HCT116 (cell line): Measurements from ENCODE around the gene DTNB. TPM values are rescaled to one million over a fixed set of nuclear protein-coding genes. Genes with fewer than 3 reads are reported as not detected.

Experiments
- ATAC-seq: fragments of 200-7000 bp; cut with Tn5 transposase; 2 replicates; pipeline ENCODE4 v1.9.1; 2020; ENCODE audit warnings: mild to moderate bottlenecking, moderate library complexity
- BruUV-seq: library from RNA; stranded (reverse); fragments of 400-500 nt; replicated peaks from 2 replicates; lab custom pipeline; 2021; lab: Mats Ljungman, UMichigan
- CTCF ChIA-PET: fragments of 300-600 bp; sonication (Branson Sonifier 250); formaldehyde crosslinking; loops from one replicate; lab custom pipeline; 2021; ENCODE audit warnings: antibody characterized with exemption; lab: Charles Lee
- POLR2A ChIA-PET: fragments of 300-600, 350-600 bp; sonication (Branson Sonifier 250); formaldehyde crosslinking; loops from one replicate; lab custom pipeline; 2021; ENCODE audit warnings: antibody characterized with exemption; lab: Charles Lee
- RAD21 ChIA-PET, 2 experiments: fragments of 300-600 bp; sonication (Branson Sonifier 250); formaldehyde crosslinking; loops; one replicate each; lab custom pipeline; 2023; ENCODE audit warnings: low total read pairs in 2 of 2; ENCODE audit not compliant: uncharacterized antibody in 2 of 2, unreplicated experiment in 2 of 2, low non-redundant PET in 1 of 2; lab: Charles Lee
- DNase-seq: peaks from one replicate; pipeline ENCODE4 v3.0.0-alpha.2; 2010; ENCODE audit warnings: low read depth, low spot score
- H2AFZ ChIP-seq: fragments of 200-600 bp; shearing (Covaris generic), sonication (generic); 2 replicates; pipeline ENCODE4 v1.6.1; 2017; ENCODE audit warnings: low read depth, mixed run types, mixed read lengths, antibody characterized with exemption, low read length; ENCODE audit not compliant: poor library complexity, severe bottlenecking
- H3K27ac ChIP-seq: 2 replicates; pipeline ENCODE4 v1.5.1; 2012; ENCODE audit warnings: low read depth, low read length
- H3K27me3 ChIP-seq: fragments of 200-600 bp; sonication (generic); 2 replicates; pipeline ENCODE4 v1.6.1; 2016; ENCODE audit warnings: mixed run types, low read length, mixed read lengths; ENCODE audit not compliant: insufficient read depth
- H3K36me3 ChIP-seq, 2 experiments: fragments of 200-500 bp in 1 of 2; fragments of 200-600 bp in 1 of 2; sonication (Bioruptor generic) in 1 of 2; sonication (generic) in 1 of 2; 2 replicates each; pipeline versions ENCODE4 v1.5.1 to v1.6.1; 2014 to 2016; ENCODE audit warnings: low read length in 2 of 2, inconsistent platforms in 1 of 2, mixed read lengths in 1 of 2, mixed run types in 1 of 2; ENCODE audit not compliant: insufficient read depth in 2 of 2, control insufficient read depth in 1 of 2
- H3K4me1 ChIP-seq, 2 experiments: fragments of 200-600 bp in 1 of 2; sonication (generic) in 1 of 2; 2 replicates each; pipeline versions ENCODE4 v1.5.1 to v1.6.1; 2012 to 2017; ENCODE audit warnings: low read length in 2 of 2, inconsistent platforms in 1 of 2, mild to moderate bottlenecking in 1 of 2, mixed read lengths in 1 of 2, mixed run types in 1 of 2, moderate library complexity in 1 of 2; ENCODE audit not compliant: insufficient read depth in 2 of 2, control insufficient read depth in 1 of 2
- H3K4me2 ChIP-seq: fragments of 200-600 bp; sonication (generic); 2 replicates; pipeline ENCODE4 v1.6.1; 2017; ENCODE audit warnings: mixed run types, low read length, mixed read lengths
- H3K4me3 ChIP-seq, 2 experiments: fragments of 200-600 bp in 1 of 2; sonication (generic) in 1 of 2; replicated peaks in 1 of 2; 2 replicates each; pipeline ENCODE4 v1.5.1; 2011 to 2016; ENCODE audit warnings: low read length in 2 of 2, control low read depth in 1 of 2, low read depth in 1 of 2, mild to moderate bottlenecking in 1 of 2, mixed read lengths in 1 of 2, mixed run types in 1 of 2
- H3K79me2 ChIP-seq: fragments of 200-600 bp; sonication (generic); 2 replicates; pipeline ENCODE4 v1.6.1; 2017; ENCODE audit warnings: mild to moderate bottlenecking, mixed run types, low read length, moderate library complexity, mixed read lengths; ENCODE audit not compliant: insufficient read depth
- H3K9ac ChIP-seq: fragments of 200-600 bp; sonication (generic); 2 replicates; pipeline ENCODE4 v1.6.1; 2016; ENCODE audit warnings: low read length, mixed read lengths
- H3K9me2 ChIP-seq: fragments of 200-600 bp; sonication (generic), shearing (Covaris generic); 2 replicates; pipeline ENCODE4 v1.6.1; 2017; ENCODE audit warnings: mixed run types, mild to moderate bottlenecking, moderate library complexity; ENCODE audit not compliant: insufficient read depth
- H3K9me3 ChIP-seq, 2 experiments: fragments of 200-500 bp in 1 of 2; fragments of 200-600 bp in 1 of 2; sonication (Bioruptor generic) in 1 of 2; sonication (generic) in 1 of 2; 2 replicates each; pipeline ENCODE4 v1.6.1; 2014 to 2017; ENCODE audit warnings: low read length in 2 of 2, mixed read lengths in 2 of 2, inconsistent platforms in 1 of 2, low read depth in 1 of 2, mild to moderate bottlenecking in 1 of 2, mixed run types in 1 of 2, moderate library complexity in 1 of 2; ENCODE audit not compliant: control insufficient read depth in 1 of 2, insufficient read depth in 1 of 2
- H4K20me1 ChIP-seq: fragments of 200-600 bp; sonication (generic), shearing (Covaris generic); 2 replicates; pipeline ENCODE4 v1.6.1; 2017; ENCODE audit warnings: mixed run types, mild to moderate bottlenecking, moderate library complexity; ENCODE audit not compliant: insufficient read depth
- ATF3 ChIP-seq: IDR thresholded peaks from 2 replicates; pipeline ENCODE4 v1.6.1; 2012
- CBX3 ChIP-seq: IDR thresholded peaks from 2 replicates; pipeline ENCODE4 v1.6.1; 2012; ENCODE audit warnings: low read depth
- CEBPB ChIP-seq: IDR thresholded peaks from 2 replicates; pipeline ENCODE4 v1.6.1; 2012; ENCODE audit warnings: low read depth
- EGR1 ChIP-seq: IDR thresholded peaks from 2 replicates; pipeline ENCODE4 v1.6.1; 2012; ENCODE audit warnings: low read depth
- ELF1 ChIP-seq: IDR thresholded peaks from 2 replicates; pipeline ENCODE4 v1.6.1; 2012; ENCODE audit warnings: low read depth, borderline replicate concordance
- EZH2 ChIP-seq: fragments of 200-600 bp; sonication (generic); IDR thresholded peaks from 2 replicates; pipeline ENCODE4 v1.6.1; 2017; ENCODE audit warnings: antibody characterized with exemption, mixed run types
- FOSL1 ChIP-seq: IDR thresholded peaks from 2 replicates; pipeline ENCODE4 v1.6.1; 2012; ENCODE audit warnings: low read depth
- JUND ChIP-seq: IDR thresholded peaks from 2 replicates; pipeline ENCODE4 v1.6.1; 2012
- POLR2A ChIP-seq: IDR thresholded peaks from 2 replicates; pipeline ENCODE4 v1.7.0; 2011; ENCODE audit warnings: borderline replicate concordance; ENCODE audit not compliant: insufficient read depth, insufficient read length; ENCODE audit errors: extremely low read depth
- POLR2AphosphoS5 ChIP-seq: IDR thresholded peaks from 2 replicates; pipeline ENCODE4 v1.6.1; 2011; ENCODE audit warnings: mild to moderate bottlenecking, low read depth, low read length, moderate library complexity
- RAD21 ChIP-seq: IDR thresholded peaks from 2 replicates; pipeline ENCODE4 v1.6.1; 2012; ENCODE audit warnings: low read depth, mild to moderate bottlenecking
- SP1 ChIP-seq: IDR thresholded peaks from 2 replicates; pipeline ENCODE4 v1.6.1; 2012; ENCODE audit warnings: low read depth
- SRF ChIP-seq: IDR thresholded peaks from 2 replicates; pipeline ENCODE4 v1.6.1; 2012; ENCODE audit warnings: low read depth
- TCF7L2 ChIP-seq: IDR thresholded peaks from 2 replicates; pipeline ENCODE4 v1.7.0; 2011; ENCODE audit warnings: borderline replicate concordance, inconsistent platforms; ENCODE audit not compliant: insufficient read depth, insufficient read length; ENCODE audit errors: extremely low read depth
- YY1 ChIP-seq: IDR thresholded peaks from 2 replicates; pipeline ENCODE4 v1.6.1; 2011; ENCODE audit warnings: low read length, low read depth, moderate library complexity, mild to moderate bottlenecking; ENCODE audit not compliant: insufficient replicate concordance; ENCODE audit errors: extremely low read depth
- ZNF274 ChIP-seq: fragments of 200-500 bp; sonication (Bioruptor generic); IDR thresholded peaks from 2 replicates; pipeline ENCODE4 v1.6.1; 2014; ENCODE audit warnings: mild to moderate bottlenecking, low read depth, low read length, inconsistent platforms
- intact Hi-C: fragments of 100-400 bp; cut with micrococcal nuclease; formaldehyde crosslinking; loops from 2 replicates; pipeline ENCODE4 v1.10.0; 2022
- total RNA-seq: library from RNA; stranded (reverse); gene quantifications from one replicate; pipeline ENCODE4 v1.2.1, GENCODE V29; 2021; ENCODE audit not compliant: unreplicated experiment
- TF ChIP-seq, protein P1 (sequence below): IDR thresholded peaks from 2 replicates; pipeline ENCODE4 v1.6.1; 2011; ENCODE audit warnings: mild to moderate bottlenecking, low read length, moderate library complexity; ENCODE audit not compliant: insufficient replicate concordance; ENCODE audit errors: extremely low read depth
- TF ChIP-seq, protein P2 (sequence below): IDR thresholded peaks from 2 replicates; pipeline ENCODE4 v1.6.1; 2012; ENCODE audit warnings: low read depth
- TF ChIP-seq, protein P3 (sequence below): IDR thresholded peaks from 2 replicates; pipeline ENCODE4 v1.6.1; 2012

Gene DTNB
- total RNA-seq, 1 experiment from 2014 or later = 30.2 TPM

DNA sequence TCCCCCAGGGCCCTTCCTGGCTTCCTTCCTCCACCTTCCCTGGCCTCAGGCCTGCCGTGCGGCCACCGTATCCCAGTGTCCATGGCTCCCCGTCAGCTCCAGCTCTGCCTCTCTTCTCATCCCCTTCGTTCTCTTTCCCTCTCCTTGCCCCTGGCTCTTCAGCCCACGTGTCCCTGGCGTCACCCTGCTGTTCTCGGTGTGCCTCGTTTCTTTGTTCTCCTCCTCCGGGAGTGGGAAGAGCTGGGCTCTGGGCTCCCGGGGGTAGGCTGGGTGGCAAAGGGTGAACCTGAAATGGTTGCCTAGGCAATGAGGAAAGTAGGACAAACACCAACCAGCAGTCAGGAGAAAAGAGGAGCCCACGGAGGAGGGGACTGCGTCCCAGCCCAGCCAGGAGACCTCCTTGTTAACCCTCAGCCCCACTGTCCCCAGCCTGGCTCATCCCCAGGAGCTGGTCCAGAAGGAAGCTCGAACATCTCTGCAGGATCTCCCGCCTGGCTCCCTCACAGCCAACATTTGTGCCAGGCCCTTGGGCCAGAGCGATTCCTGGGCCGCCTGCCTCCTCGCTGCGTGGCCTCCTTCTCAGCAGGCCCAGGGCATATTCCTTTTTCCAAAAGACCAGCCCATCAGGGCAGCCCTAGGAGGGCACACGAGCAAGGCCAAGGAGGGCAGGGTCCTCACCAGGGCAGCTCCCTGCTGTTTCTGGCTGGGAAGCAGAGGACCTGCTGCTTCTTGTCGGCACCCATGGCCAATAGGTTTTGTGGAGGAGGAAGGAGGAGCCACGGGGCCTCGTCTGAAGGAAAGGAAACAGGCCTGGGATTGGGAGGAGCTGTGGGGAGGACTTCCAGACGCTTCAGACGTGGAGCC is 300.7 kb downstream of the DTNB start:
- POLR2A ChIA-PET = interaction anchor here (1.0 kb wide), 1 partner anchor 10 kb away, joined by 4 read pairs; no protein-coding TSS in a partner anchor
- DNase-seq (no peak), ATAC-seq (no peak)
- RAD21 ChIA-PET = no interaction called here
- Histone ChIP-seq H2AFZ (no peak overlapping the region), H3K4me3 (no peak overlapping the region), H3K9ac (no peak overlapping the region), H3K27ac (no peak overlapping the region), H3K4me1 (peaks cover 11 to 13% of the 10 kb centered on the region in 2 experiments), H3K27me3 (no peaks in the 10 kb centered on the region), H3K9me2 (no peaks in the 10 kb centered on the region), H4K20me1 (no peaks in the 10 kb centered on the region), H3K36me3 (no peaks in the 10 kb centered on the region), H3K4me2 (no peak overlapping the region), H3K79me2 (no peaks in the 10 kb centered on the region), H3K9me3 (no peaks in the 10 kb centered on the region)
- no TSS peak for BruUV-seq
- TF ChIP-seq, protein P1, sequence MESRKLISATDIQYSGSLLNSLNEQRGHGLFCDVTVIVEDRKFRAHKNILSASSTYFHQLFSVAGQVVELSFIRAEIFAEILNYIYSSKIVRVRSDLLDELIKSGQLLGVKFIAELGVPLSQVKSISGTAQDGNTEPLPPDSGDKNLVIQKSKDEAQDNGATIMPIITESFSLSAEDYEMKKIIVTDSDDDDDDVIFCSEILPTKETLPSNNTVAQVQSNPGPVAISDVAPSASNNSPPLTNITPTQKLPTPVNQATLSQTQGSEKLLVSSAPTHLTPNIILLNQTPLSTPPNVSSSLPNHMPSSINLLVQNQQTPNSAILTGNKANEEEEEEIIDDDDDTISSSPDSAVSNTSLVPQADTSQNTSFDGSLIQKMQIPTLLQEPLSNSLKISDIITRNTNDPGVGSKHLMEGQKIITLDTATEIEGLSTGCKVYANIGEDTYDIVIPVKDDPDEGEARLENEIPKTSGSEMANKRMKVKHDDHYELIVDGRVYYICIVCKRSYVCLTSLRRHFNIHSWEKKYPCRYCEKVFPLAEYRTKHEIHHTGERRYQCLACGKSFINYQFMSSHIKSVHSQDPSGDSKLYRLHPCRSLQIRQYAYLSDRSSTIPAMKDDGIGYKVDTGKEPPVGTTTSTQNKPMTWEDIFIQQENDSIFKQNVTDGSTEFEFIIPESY = no peak
- TF ChIP-seq ELF1 (no peak), CBX3 (no peak), ATF3 (no peak), CEBPB (no peak), POLR2AphosphoS5 (no peak), POLR2A (no peak), TCF7L2 (no peak), EGR1 (no peak), SRF (no peak), JUND (no peak), YY1 (no peak), ZNF274 (no peak), RAD21 (no peak), EZH2 (no peak), FOSL1 (no peak), SP1 (no peak)
- TF ChIP-seq, protein P2, sequence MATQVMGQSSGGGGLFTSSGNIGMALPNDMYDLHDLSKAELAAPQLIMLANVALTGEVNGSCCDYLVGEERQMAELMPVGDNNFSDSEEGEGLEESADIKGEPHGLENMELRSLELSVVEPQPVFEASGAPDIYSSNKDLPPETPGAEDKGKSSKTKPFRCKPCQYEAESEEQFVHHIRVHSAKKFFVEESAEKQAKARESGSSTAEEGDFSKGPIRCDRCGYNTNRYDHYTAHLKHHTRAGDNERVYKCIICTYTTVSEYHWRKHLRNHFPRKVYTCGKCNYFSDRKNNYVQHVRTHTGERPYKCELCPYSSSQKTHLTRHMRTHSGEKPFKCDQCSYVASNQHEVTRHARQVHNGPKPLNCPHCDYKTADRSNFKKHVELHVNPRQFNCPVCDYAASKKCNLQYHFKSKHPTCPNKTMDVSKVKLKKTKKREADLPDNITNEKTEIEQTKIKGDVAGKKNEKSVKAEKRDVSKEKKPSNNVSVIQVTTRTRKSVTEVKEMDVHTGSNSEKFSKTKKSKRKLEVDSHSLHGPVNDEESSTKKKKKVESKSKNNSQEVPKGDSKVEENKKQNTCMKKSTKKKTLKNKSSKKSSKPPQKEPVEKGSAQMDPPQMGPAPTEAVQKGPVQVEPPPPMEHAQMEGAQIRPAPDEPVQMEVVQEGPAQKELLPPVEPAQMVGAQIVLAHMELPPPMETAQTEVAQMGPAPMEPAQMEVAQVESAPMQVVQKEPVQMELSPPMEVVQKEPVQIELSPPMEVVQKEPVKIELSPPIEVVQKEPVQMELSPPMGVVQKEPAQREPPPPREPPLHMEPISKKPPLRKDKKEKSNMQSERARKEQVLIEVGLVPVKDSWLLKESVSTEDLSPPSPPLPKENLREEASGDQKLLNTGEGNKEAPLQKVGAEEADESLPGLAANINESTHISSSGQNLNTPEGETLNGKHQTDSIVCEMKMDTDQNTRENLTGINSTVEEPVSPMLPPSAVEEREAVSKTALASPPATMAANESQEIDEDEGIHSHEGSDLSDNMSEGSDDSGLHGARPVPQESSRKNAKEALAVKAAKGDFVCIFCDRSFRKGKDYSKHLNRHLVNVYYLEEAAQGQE = no peak
- TF ChIP-seq, protein P3, sequence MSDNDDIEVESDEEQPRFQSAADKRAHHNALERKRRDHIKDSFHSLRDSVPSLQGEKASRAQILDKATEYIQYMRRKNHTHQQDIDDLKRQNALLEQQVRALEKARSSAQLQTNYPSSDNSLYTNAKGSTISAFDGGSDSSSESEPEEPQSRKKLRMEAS = no peak
- intact Hi-C loops = no loop called here
- CTCF ChIA-PET = interaction anchor here (8.0 kb wide), 1 partner anchor 11 kb away, joined by 54 read pairs; no protein-coding TSS in a partner anchor
